HFF-Myc (cell line): ENCODE measurements around the gene C2orf76.

Source experiments
- DNase-seq: peaks from one replicate; pipeline ENCODE4 v3.0.0-alpha.2; 2011; ENCODE audit warnings: low read depth; ENCODE audit errors: extremely low read depth
- H3K4me3 ChIP-seq: replicated peaks from 2 replicates; pipeline ENCODE4 v1.5.1; 2011; ENCODE audit warnings: low read depth, mild to moderate bottlenecking, control low read depth, low read length
- CTCF ChIP-seq: IDR thresholded peaks from 2 replicates; pipeline ENCODE4 v1.5.1; 2012; ENCODE audit warnings: mild to moderate bottlenecking, low read depth, low read length, control low read depth; ENCODE audit errors: missing control alignments

The C2orf76 gene

GRCh38 chr2:119315241-119315925 is 51.3 kb downstream of the C2orf76 start:
- no peak overlapping the region for H3K4me3 ChIP-seq
- TF ChIP-seq CTCF = no peak
- no peak for DNase-seq

GRCh38 chr2:119311831-119312230 is 54.8 kb downstream of the C2orf76 start:
- DNase-seq = no peak

GRCh38 chr2:119311371-119311770 is 55.3 kb downstream of the C2orf76 start:
- no peak overlapping the region for H3K4me3 ChIP-seq
- no peak for TF ChIP-seq CTCF
- no peak for DNase-seq

More at GRCh38 chr2:119311831-119312230, 54.8 kb downstream of the C2orf76 start:
- no peak overlapping the region for H3K4me3 ChIP-seq
- no peak for TF ChIP-seq CTCF

GRCh38 chr2:119308793-119309330 is 57.8 kb downstream of the C2orf76 start:
- DNase-seq = no peak
- no peak for TF ChIP-seq CTCF
- H3K4me3 ChIP-seq = no peak overlapping the region

GRCh38 chr2:119307419-119308140 is 59.1 kb downstream of the C2orf76 start:
- no peak for TF ChIP-seq CTCF
- no peak for DNase-seq
- H3K4me3 ChIP-seq = no peak overlapping the region

- H3K4me3 ChIP-seq = no peak overlapping the region
- no peak for TF ChIP-seq CTCF
- no peak for DNase-seq
Measured at GRCh38 chr2:119306196-119306590, 60.4 kb downstream of the C2orf76 start.
